ENCODE data around the gene DNAJB6. TPM values are rescaled to one million over a fixed set of nuclear protein-coding genes. Genes with fewer than 3 reads are reported as not detected.

Gene DNAJB6
- total RNA-seq, 1 donor from 2014 or later: 155 TPM

- H3K4me1 Mint-ChIP-seq (ENCODE audit: unreplicated experiment): peaks cover 10% of the 10 kb centered on the region
- TF ChIP-seq, protein P1, sequence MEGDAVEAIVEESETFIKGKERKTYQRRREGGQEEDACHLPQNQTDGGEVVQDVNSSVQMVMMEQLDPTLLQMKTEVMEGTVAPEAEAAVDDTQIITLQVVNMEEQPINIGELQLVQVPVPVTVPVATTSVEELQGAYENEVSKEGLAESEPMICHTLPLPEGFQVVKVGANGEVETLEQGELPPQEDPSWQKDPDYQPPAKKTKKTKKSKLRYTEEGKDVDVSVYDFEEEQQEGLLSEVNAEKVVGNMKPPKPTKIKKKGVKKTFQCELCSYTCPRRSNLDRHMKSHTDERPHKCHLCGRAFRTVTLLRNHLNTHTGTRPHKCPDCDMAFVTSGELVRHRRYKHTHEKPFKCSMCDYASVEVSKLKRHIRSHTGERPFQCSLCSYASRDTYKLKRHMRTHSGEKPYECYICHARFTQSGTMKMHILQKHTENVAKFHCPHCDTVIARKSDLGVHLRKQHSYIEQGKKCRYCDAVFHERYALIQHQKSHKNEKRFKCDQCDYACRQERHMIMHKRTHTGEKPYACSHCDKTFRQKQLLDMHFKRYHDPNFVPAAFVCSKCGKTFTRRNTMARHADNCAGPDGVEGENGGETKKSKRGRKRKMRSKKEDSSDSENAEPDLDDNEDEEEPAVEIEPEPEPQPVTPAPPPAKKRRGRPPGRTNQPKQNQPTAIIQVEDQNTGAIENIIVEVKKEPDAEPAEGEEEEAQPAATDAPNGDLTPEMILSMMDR (IDR thresholded peaks at IDR 0.05; ENCODE audit: unreplicated experiment): no peak
- peak; percentile 5 for DNase-seq (ENCODE audit: low spot score)
- H3K4me3 Mint-ChIP-seq (ENCODE audit: unreplicated experiment): no peak overlapping the region
- H3K27me3 Mint-ChIP-seq (ENCODE audit: unreplicated experiment): peaks cover 11% of the 10 kb centered on the region
- no peak overlapping the region for H3K27ac Mint-ChIP-seq (ENCODE audit: unreplicated experiment)
- H3K36me3 Mint-ChIP-seq (ENCODE audit: low read depth, unreplicated experiment): peaks cover 17% of the 10 kb centered on the region
- no peaks in the 10 kb centered on the region for H3K9me3 Mint-ChIP-seq (ENCODE audit: unreplicated experiment)
Measured at GRCh38 chr7:157431951-157432540, 95.2 kb downstream of the DNAJB6 start.

- Mint-ChIP-seq H3K4me3 (ENCODE audit: unreplicated experiment) (no peak overlapping the region), H3K9me3 (ENCODE audit: unreplicated experiment) (no peaks in the 10 kb centered on the region), H3K4me1 (ENCODE audit: unreplicated experiment) (peaks cover 10% of the 10 kb centered on the region), H3K27ac (ENCODE audit: unreplicated experiment) (peak overlapping the region; percentile 52), H3K27me3 (ENCODE audit: unreplicated experiment) (peaks cover 11% of the 10 kb centered on the region), H3K36me3 (ENCODE audit: low read depth, unreplicated experiment) (peaks cover 17% of the 10 kb centered on the region)
- TF ChIP-seq, protein P1 (IDR thresholded peaks at IDR 0.05; ENCODE audit: unreplicated experiment): no peak
- peak; percentile 41 for DNase-seq (ENCODE audit: low spot score)
Measured at GRCh38 chr7:157432541-157432956, 95.7 kb downstream of the DNAJB6 start.

GRCh38 chr7:157432957-157433576 is 96.3 kb downstream of the DNAJB6 start:
- Mint-ChIP-seq H3K36me3 (ENCODE audit: low read depth, unreplicated experiment) (peaks cover 17% of the 10 kb centered on the region), H3K4me1 (ENCODE audit: unreplicated experiment) (peaks cover 10% of the 10 kb centered on the region), H3K27me3 (ENCODE audit: unreplicated experiment) (peaks cover 11% of the 10 kb centered on the region), H3K27ac (ENCODE audit: unreplicated experiment) (peak overlapping the region; percentile 52), H3K4me3 (ENCODE audit: unreplicated experiment) (peak overlapping the region; percentile 47), H3K9me3 (ENCODE audit: unreplicated experiment) (no peaks in the 10 kb centered on the region)
- TF ChIP-seq, protein P1 (IDR thresholded peaks at IDR 0.05; ENCODE audit: unreplicated experiment): peak; percentile 70
- DNase-seq (ENCODE audit: low spot score): peak; percentile 38

DNA sequence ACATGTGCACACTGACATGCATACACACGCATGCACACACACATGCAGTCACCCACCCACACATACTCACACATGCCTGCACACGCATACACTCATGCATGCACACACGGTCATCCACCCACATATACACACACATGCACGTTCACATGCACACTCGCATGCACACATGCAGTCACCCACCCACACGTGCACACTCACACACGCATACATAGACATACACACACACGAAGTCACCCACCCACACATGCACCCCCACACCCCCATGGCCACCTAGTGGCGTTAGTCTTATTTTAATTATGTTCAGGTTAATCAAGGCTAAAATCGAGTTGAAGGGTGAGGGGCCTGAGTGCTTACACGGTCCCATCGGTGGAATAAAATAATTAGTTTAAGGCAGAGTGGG is 96.8 kb downstream of the DNAJB6 start:
- Mint-ChIP-seq H3K4me1 (ENCODE audit: unreplicated experiment) (peaks cover 10% of the 10 kb centered on the region), H3K27ac (ENCODE audit: unreplicated experiment) (no peak overlapping the region), H3K4me3 (ENCODE audit: unreplicated experiment) (peak overlapping the region; percentile 47), H3K9me3 (ENCODE audit: unreplicated experiment) (no peaks in the 10 kb centered on the region), H3K36me3 (ENCODE audit: low read depth, unreplicated experiment) (peaks cover 17% of the 10 kb centered on the region), H3K27me3 (ENCODE audit: unreplicated experiment) (peaks cover 14% of the 10 kb centered on the region)
- no peak for DNase-seq (ENCODE audit: low spot score)
- TF ChIP-seq, protein P1 (IDR thresholded peaks at IDR 0.05; ENCODE audit: unreplicated experiment): no peak

GRCh38 chr7:157434231-157434630 is 97.4 kb downstream of the DNAJB6 start:
- Mint-ChIP-seq H3K36me3 (ENCODE audit: low read depth, unreplicated experiment) (peaks cover 20% of the 10 kb centered on the region), H3K4me1 (ENCODE audit: unreplicated experiment) (peaks cover 10% of the 10 kb centered on the region), H3K9me3 (ENCODE audit: unreplicated experiment) (peaks cover 1% of the 10 kb centered on the region), H3K4me3 (ENCODE audit: unreplicated experiment) (no peak overlapping the region), H3K27me3 (ENCODE audit: unreplicated experiment) (peaks cover 15% of the 10 kb centered on the region), H3K27ac (ENCODE audit: unreplicated experiment) (no peak overlapping the region)
- DNase-seq (ENCODE audit: low spot score): peak; percentile 2
- TF ChIP-seq, protein P1 (IDR thresholded peaks at IDR 0.05; ENCODE audit: unreplicated experiment): no peak

Data from endothelial cell (in vitro differentiated cells).